HG02884 (cell line): ENCODE measurements around the gene KLHL26.

Source experiments
- ATAC-seq: cut with Tn5 transposase; IDR thresholded peaks from one replicate; pipeline ENCODE4 v1.9.1; 2021; ENCODE audit warnings: mild to moderate bottlenecking, moderate library complexity; ENCODE audit not compliant: unreplicated experiment

The KLHL26 gene

GRCh38 chr19:18712981-18713380 lies 76.2 kb downstream of the KLHL26 start:
- no peak for ATAC-seq

GRCh38 chr19:18713550-18714117 lies 76.8 kb downstream of the KLHL26 start:
- no peak for ATAC-seq

- ATAC-seq = no peak
Observed at GRCh38 chr19:18715416-18715815, 78.6 kb downstream of the KLHL26 start.

- ATAC-seq = no peak
Observed at GRCh38 chr19:18716857-18717256, 80.0 kb downstream of the KLHL26 start.

GRCh38 chr19:18717601-18718000 lies 80.8 kb downstream of the KLHL26 start:
- ATAC-seq = no peak

GRCh38 chr19:18718015-18718526 lies 81.2 kb downstream of the KLHL26 start:
- no peak for ATAC-seq

- ATAC-seq = no peak
Observed at GRCh38 chr19:18718846-18719458, 82.1 kb downstream of the KLHL26 start.

- ATAC-seq = no peak
Observed at GRCh38 chr19:18719541-18719940, 82.7 kb downstream of the KLHL26 start.
